Stimulated activated CD4-positive, alpha-beta T cell treated with anti-CD3 and anti-CD28 coated beads, Interleukin-15, amount 100 ng/mL, for 24 hours (primary cell): ENCODE measurements around the gene GGPS1.
"Not testable (repeated sequence)": the region's sequence is repeated elsewhere in the genome, so short reads cannot be mapped to it uniquely, and the experiment has no call there.

Source experiments
- DNase-seq: peaks from one replicate; pipeline ENCODE4 v3.0.0-alpha.2; 2020

Gene GGPS1

GRCh38 chr1:235342471-235342870 lies 14.1 kb downstream of the GGPS1 start:
- no peak for DNase-seq

- peak; percentile 14 for DNase-seq
Measured at GRCh38 chr1:235343726-235344125, 15.4 kb downstream of the GGPS1 start.

GRCh38 chr1:235351441-235351840 lies 23.1 kb downstream of the GGPS1 start:
- no peak for DNase-seq

- no peak for DNase-seq
Measured at GRCh38 chr1:235351898-235352297, 23.5 kb downstream of the GGPS1 start.

GRCh38 chr1:235357485-235358373 lies 29.4 kb downstream of the GGPS1 start:
- no peak for DNase-seq

- no peak for DNase-seq
Measured at GRCh38 chr1:235358899-235359298, 30.5 kb downstream of the GGPS1 start.

GRCh38 chr1:235364189-235364588 lies 35.8 kb downstream of the GGPS1 start:
- DNase-seq = not testable (repeated sequence)

GRCh38 chr1:235366286-235366685 lies 37.9 kb downstream of the GGPS1 start:
- DNase-seq = peak; percentile 43

- DNase-seq = peak; percentile 96
Measured at GRCh38 chr1:235367000-235367908, 38.9 kb downstream of the GGPS1 start, which contains the start of gene TBCE. Gene TBCE (plus strand): TSS chr1:235367427. CDS start chr1:235380050, 12,623 bp downstream.

GRCh38 chr1:235368428-235368827 lies 40.1 kb downstream of the GGPS1 start:
- no peak for DNase-seq

- no peak for DNase-seq
Measured at GRCh38 chr1:235369802-235370201, 41.4 kb downstream of the GGPS1 start.

GRCh38 chr1:235375919-235376605 lies 47.7 kb downstream of the GGPS1 start:
- DNase-seq = no peak

GRCh38 chr1:235378134-235378735 lies 49.9 kb downstream of the GGPS1 start:
- not testable (repeated sequence) for DNase-seq

- not testable (repeated sequence) for DNase-seq
Measured at GRCh38 chr1:235381955-235382739, 53.8 kb downstream of the GGPS1 start.

GRCh38 chr1:235385633-235386032 lies 57.3 kb downstream of the GGPS1 start:
- DNase-seq = not testable (repeated sequence)

GRCh38 chr1:235391874-235392273 lies 63.5 kb downstream of the GGPS1 start:
- DNase-seq = no peak
